GM23338 (cell line): Measurements from ENCODE around the gene CDC25B. TPM values are rescaled to one million over a fixed set of nuclear protein-coding genes. Genes with fewer than 3 reads are reported as not detected.

Source experiments
- ATAC-seq: fragments of 200-7000 bp; cut with Tn5 transposase; 3 replicates; pipeline ENCODE4 v1.9.1; 2020
- DNase-seq: peaks from one replicate; pipeline ENCODE4 v3.0.0-alpha.2; 2015; ENCODE audit warnings: low spot score
- H2AFZ ChIP-seq: fragments of 200-600 bp; sonication (generic); 2 replicates; pipeline ENCODE4 v1.8.0; 2016; ENCODE audit warnings: antibody characterized with exemption, mild to moderate bottlenecking, moderate library complexity
- H3F3A ChIP-seq: fragments of 200-600 bp; sonication (generic); replicated peaks from 2 replicates; pipeline ENCODE4 v1.8.0; 2017; ENCODE audit warnings: antibody characterized with exemption, mixed run types, low read depth
- H3K27ac ChIP-seq: fragments of 200-600 bp; sonication (generic); 2 replicates; pipeline ENCODE4 v1.6.1; 2016; ENCODE audit warnings: low read depth
- H3K27me3 ChIP-seq: fragments of 200-600 bp; sonication (generic); 2 replicates; pipeline ENCODE4 v1.8.0; 2016; ENCODE audit warnings: mild to moderate bottlenecking, mixed run types, moderate library complexity; ENCODE audit not compliant: insufficient read depth
- H3K36me3 ChIP-seq: fragments of 200-600 bp; sonication (generic); 2 replicates; pipeline ENCODE4 v1.8.0; 2016; ENCODE audit warnings: mild to moderate bottlenecking; ENCODE audit not compliant: insufficient read depth
- H3K4me1 ChIP-seq: fragments of 200-600 bp; sonication (generic); 2 replicates; pipeline ENCODE4 v1.8.0; 2016; ENCODE audit warnings: mild to moderate bottlenecking, moderate library complexity; ENCODE audit not compliant: insufficient read depth
- H3K4me2 ChIP-seq: fragments of 200-600 bp; sonication (generic); 2 replicates; pipeline ENCODE4 v1.7.1; 2017; ENCODE audit warnings: mixed run types
- H3K4me3 ChIP-seq: fragments of 200-600 bp; sonication (generic); 2 replicates; pipeline ENCODE4 v1.6.1; 2016; ENCODE audit warnings: mixed run types
- H3K79me2 ChIP-seq: fragments of 200-600 bp; sonication (generic); replicated peaks from 2 replicates; pipeline ENCODE4 v1.8.0; 2017; ENCODE audit warnings: mild to moderate bottlenecking; ENCODE audit not compliant: insufficient read depth
- H3K9me2 ChIP-seq: fragments of 200-600 bp; sonication (generic); 2 replicates; pipeline ENCODE4 v1.8.0; 2017; ENCODE audit not compliant: insufficient read depth
- H4K20me1 ChIP-seq: fragments of 200-600 bp; sonication (generic); replicated peaks from 2 replicates; pipeline ENCODE4 v1.8.0; 2017; ENCODE audit warnings: mild to moderate bottlenecking; ENCODE audit not compliant: insufficient read depth
- H3K27ac Mint-ChIP-seq: 2 replicates; pipeline ENCODE4 v1.8.0; 2020; ENCODE audit warnings: inconsistent platforms, mild to moderate bottlenecking, moderate library complexity, mixed read lengths
- H3K27me3 Mint-ChIP-seq: 3 replicates; pipeline ENCODE4 v1.8.0; 2022; ENCODE audit warnings: low read depth, mild to moderate bottlenecking, moderate library complexity, mixed read lengths, inconsistent platforms; ENCODE audit not compliant: insufficient read depth, poor library complexity
- H3K36me3 Mint-ChIP-seq: 3 replicates; pipeline ENCODE4 v1.8.0; 2021; ENCODE audit warnings: low read depth, mild to moderate bottlenecking, inconsistent platforms, moderate library complexity, mixed read lengths
- H3K4me1 Mint-ChIP-seq: 3 replicates; pipeline ENCODE4 v1.8.0; 2020; ENCODE audit warnings: mild to moderate bottlenecking, inconsistent platforms, mixed read lengths
- H3K4me3 Mint-ChIP-seq: 3 replicates; pipeline ENCODE4 v1.8.0; 2021; ENCODE audit warnings: moderate library complexity, mild to moderate bottlenecking, inconsistent platforms, mixed read lengths
- H3K9me3 Mint-ChIP-seq: 3 replicates; pipeline ENCODE4 v1.8.0; 2020; ENCODE audit warnings: moderate library complexity, mild to moderate bottlenecking, inconsistent platforms, mixed read lengths
- CREB1 ChIP-seq: fragments of 250-450 bp; sonication (Bioruptor Pico); IDR thresholded peaks from 2 replicates; pipeline ENCODE4 v1.5.0; 2020; ENCODE audit warnings: low read depth, mild to moderate bottlenecking, moderate library complexity
- CTCF ChIP-seq, 2 experiments: fragments of 200-600 bp in 1 of 2; sonication (generic) in 1 of 2; conservative IDR thresholded peaks; 2 replicates each; pipeline versions ENCODE4 v1.5.1 to v1.6.1; 2016 to 2017; ENCODE audit warnings: antibody characterized with exemption in 2 of 2, low read depth in 2 of 2, mild to moderate bottlenecking in 2 of 2, moderate library complexity in 1 of 2
- EZH2phosphoT487 ChIP-seq: fragments of 200-600 bp; sonication (generic); IDR thresholded peaks from one replicate; pipeline ENCODE4 v1.8.1; 2018; ENCODE audit warnings: antibody characterized with exemption; ENCODE audit not compliant: unreplicated experiment
- JUNB ChIP-seq: IDR thresholded peaks from one replicate; pipeline ENCODE4 v1.6.1; 2016; ENCODE audit warnings: antibody characterized with exemption; ENCODE audit not compliant: unreplicated experiment
- NANOG ChIP-seq: IDR thresholded peaks from 2 replicates; pipeline ENCODE4 v1.6.1; 2016; ENCODE audit warnings: antibody characterized with exemption, borderline replicate concordance
- POLR2AphosphoS5 ChIP-seq: IDR thresholded peaks from 2 replicates; pipeline ENCODE4 v1.6.1; 2016; ENCODE audit warnings: antibody characterized with exemption, low read depth
- STAT1 ChIP-seq: IDR thresholded peaks from one replicate; pipeline ENCODE4 v1.6.1; 2016; ENCODE audit warnings: antibody characterized with exemption; ENCODE audit not compliant: unreplicated experiment
- ZNF114 ChIP-seq: fragments of 250-450 bp; sonication (Bioruptor Pico); IDR thresholded peaks from 2 replicates; pipeline ENCODE4 v1.5.0; 2020; ENCODE audit warnings: mild to moderate bottlenecking, moderate library complexity
- ZNF331 ChIP-seq: fragments of 250-450 bp; sonication (Bioruptor Pico); IDR thresholded peaks from 2 replicates; pipeline ENCODE4 v1.5.0; 2020; ENCODE audit warnings: low read depth, mild to moderate bottlenecking, moderate library complexity
- polyA plus RNA-seq: library from polyadenylated mRNA; unstranded; fragments of >200 nt; fragmentation: Nextera tagmentation; extraction: Ambion mirVana; gene quantifications from 2 replicates; pipeline ENCODE4 v1.2.1, GENCODE V29; 2016
- total RNA-seq: library from RNA; depleted of rRNA; stranded (reverse); fragments of >200 nt; shearing (Covaris generic); gene quantifications from 2 replicates; pipeline ENCODE4 v1.2.3, GENCODE V29; 2014
- TF ChIP-seq, protein P1 (sequence below): IDR thresholded peaks from one replicate; pipeline ENCODE4 v1.6.1; 2018; ENCODE audit warnings: antibody characterized with exemption; ENCODE audit not compliant: unreplicated experiment
- TF ChIP-seq, protein P2 (sequence below): IDR thresholded peaks from 2 replicates; pipeline ENCODE4 v1.6.1; 2016; ENCODE audit warnings: antibody characterized with exemption

CDC25B gene
- total and polyA plus RNA-seq, 2 experiments from 2014 or later = 10.5 to 33.0 TPM

GRCh38 chr20:3796477-3797225 lies 541 bp downstream of the CDC25B start:
- peaks cover 16% of the 10 kb centered on the region; the same call in 2 of the 3 replicates for H3K36me3 Mint-ChIP-seq
- peaks cover 29% of the 10 kb centered on the region for H3K27me3 Mint-ChIP-seq
- H3K4me1 Mint-ChIP-seq = peaks cover 46% of the 10 kb centered on the region
- ATAC-seq (peak; percentile 3), DNase-seq (no peak)
- H2AFZ ChIP-seq = no peak overlapping the region
- no peaks in the 10 kb centered on the region; the same call in 1 of the 2 replicates for H4K20me1 ChIP-seq
- no peaks in the 10 kb centered on the region for H3K79me2 ChIP-seq
- no peak overlapping the region for H3K27ac Mint-ChIP-seq
- H3F3A ChIP-seq = peaks cover 17% of the 10 kb centered on the region; the same call in 1 of the 2 replicates
- peak overlapping the region; percentile 76 for H3K4me3 Mint-ChIP-seq
- TF ChIP-seq NANOG (no peak), STAT1 (no peak), CTCF (conservative IDR thresholded peaks at IDR 0.05; ENCODE audit: low read depth in 2 of 2) (no peak)
- H3K36me3 ChIP-seq = no peaks in the 10 kb centered on the region
- no peak overlapping the region for H3K27ac ChIP-seq
- peak overlapping the region; percentile 68 for H3K4me3 ChIP-seq
- no peaks in the 10 kb centered on the region for H3K27me3 ChIP-seq
- H3K4me2 ChIP-seq = peak overlapping the region; percentile 91
- peaks cover 43% of the 10 kb centered on the region for H3K4me1 ChIP-seq
- no peaks in the 10 kb centered on the region for H3K9me2 ChIP-seq
- H3K9me3 Mint-ChIP-seq = no peaks in the 10 kb centered on the region

- Histone ChIP-seq H2AFZ (no peak overlapping the region), H3K4me2 (peak overlapping the region; percentile 91), H4K20me1 (no peaks in the 10 kb centered on the region; the same call in 1 of the 2 replicates), H3F3A (peaks cover 17% of the 10 kb centered on the region; the same call in 1 of the 2 replicates), H3K79me2 (no peaks in the 10 kb centered on the region), H3K4me1 (peaks cover 43% of the 10 kb centered on the region), H3K9me2 (no peaks in the 10 kb centered on the region), H3K27ac (no peak overlapping the region), H3K36me3 (no peaks in the 10 kb centered on the region), H3K27me3 (no peaks in the 10 kb centered on the region), H3K4me3 (peak overlapping the region; percentile 68)
- no peak overlapping the region for H3K27ac Mint-ChIP-seq
- DNase-seq (no peak), ATAC-seq (no peak)
- H3K27me3 Mint-ChIP-seq = peaks cover 29% of the 10 kb centered on the region
- H3K4me3 Mint-ChIP-seq = peak overlapping the region; percentile 76
- no peaks in the 10 kb centered on the region for H3K9me3 Mint-ChIP-seq
- H3K4me1 Mint-ChIP-seq = peaks cover 46% of the 10 kb centered on the region
- H3K36me3 Mint-ChIP-seq = peaks cover 20% of the 10 kb centered on the region
- TF ChIP-seq CTCF (conservative IDR thresholded peaks at IDR 0.05; ENCODE audit: low read depth in 2 of 2) (no peak), CREB1 (CRISPR knock-in tag) (no peak), ZNF114 (no peak), NANOG (no peak), ZNF331 (no peak), POLR2AphosphoS5 (no peak), EZH2phosphoT487 (no peak), JUNB (no peak)
- TF ChIP-seq, protein P1, sequence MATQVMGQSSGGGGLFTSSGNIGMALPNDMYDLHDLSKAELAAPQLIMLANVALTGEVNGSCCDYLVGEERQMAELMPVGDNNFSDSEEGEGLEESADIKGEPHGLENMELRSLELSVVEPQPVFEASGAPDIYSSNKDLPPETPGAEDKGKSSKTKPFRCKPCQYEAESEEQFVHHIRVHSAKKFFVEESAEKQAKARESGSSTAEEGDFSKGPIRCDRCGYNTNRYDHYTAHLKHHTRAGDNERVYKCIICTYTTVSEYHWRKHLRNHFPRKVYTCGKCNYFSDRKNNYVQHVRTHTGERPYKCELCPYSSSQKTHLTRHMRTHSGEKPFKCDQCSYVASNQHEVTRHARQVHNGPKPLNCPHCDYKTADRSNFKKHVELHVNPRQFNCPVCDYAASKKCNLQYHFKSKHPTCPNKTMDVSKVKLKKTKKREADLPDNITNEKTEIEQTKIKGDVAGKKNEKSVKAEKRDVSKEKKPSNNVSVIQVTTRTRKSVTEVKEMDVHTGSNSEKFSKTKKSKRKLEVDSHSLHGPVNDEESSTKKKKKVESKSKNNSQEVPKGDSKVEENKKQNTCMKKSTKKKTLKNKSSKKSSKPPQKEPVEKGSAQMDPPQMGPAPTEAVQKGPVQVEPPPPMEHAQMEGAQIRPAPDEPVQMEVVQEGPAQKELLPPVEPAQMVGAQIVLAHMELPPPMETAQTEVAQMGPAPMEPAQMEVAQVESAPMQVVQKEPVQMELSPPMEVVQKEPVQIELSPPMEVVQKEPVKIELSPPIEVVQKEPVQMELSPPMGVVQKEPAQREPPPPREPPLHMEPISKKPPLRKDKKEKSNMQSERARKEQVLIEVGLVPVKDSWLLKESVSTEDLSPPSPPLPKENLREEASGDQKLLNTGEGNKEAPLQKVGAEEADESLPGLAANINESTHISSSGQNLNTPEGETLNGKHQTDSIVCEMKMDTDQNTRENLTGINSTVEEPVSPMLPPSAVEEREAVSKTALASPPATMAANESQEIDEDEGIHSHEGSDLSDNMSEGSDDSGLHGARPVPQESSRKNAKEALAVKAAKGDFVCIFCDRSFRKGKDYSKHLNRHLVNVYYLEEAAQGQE = no peak
- TF ChIP-seq, protein P2, sequence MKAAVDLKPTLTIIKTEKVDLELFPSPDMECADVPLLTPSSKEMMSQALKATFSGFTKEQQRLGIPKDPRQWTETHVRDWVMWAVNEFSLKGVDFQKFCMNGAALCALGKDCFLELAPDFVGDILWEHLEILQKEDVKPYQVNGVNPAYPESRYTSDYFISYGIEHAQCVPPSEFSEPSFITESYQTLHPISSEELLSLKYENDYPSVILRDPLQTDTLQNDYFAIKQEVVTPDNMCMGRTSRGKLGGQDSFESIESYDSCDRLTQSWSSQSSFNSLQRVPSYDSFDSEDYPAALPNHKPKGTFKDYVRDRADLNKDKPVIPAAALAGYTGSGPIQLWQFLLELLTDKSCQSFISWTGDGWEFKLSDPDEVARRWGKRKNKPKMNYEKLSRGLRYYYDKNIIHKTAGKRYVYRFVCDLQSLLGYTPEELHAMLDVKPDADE = no peak
These were observed 1.1 kb downstream of the CDC25B start for GRCh38 chr20:3797226-3797545.
